IMR-90 (cell line): ENCODE data around the gene USP25. TPM values are rescaled to one million over a fixed set of nuclear protein-coding genes. Genes with fewer than 3 reads are reported as not detected.
A peak's percentile ranks its signal among the peaks of the same experiment; 100 is the strongest.

Experiments
- ATAC-seq: fragments of 200-7000 bp; cut with Tn5 transposase; 2 replicates; pipeline ENCODE4 v1.9.1; 2020; ENCODE audit warnings: low read depth, mild to moderate bottlenecking, moderate library complexity
- BruUV-seq: library from RNA; stranded (reverse); fragments of 400-500 nt; replicated peaks from 2 replicates; lab custom pipeline; 2021; lab: Mats Ljungman, UMichigan
- CTCF ChIA-PET: fragments of 300-600 bp; formaldehyde crosslinking; extraction: SDS; loops from one replicate; lab custom pipeline; 2021; ENCODE audit warnings: antibody characterized with exemption; lab: Yijun Ruan, JAX
- POLR2A ChIA-PET: fragments of 300-600 bp; sonication (Branson Sonifier 250); formaldehyde crosslinking; loops from one replicate; lab custom pipeline; 2022; ENCODE audit warnings: antibody characterized with exemption; ENCODE audit not compliant: unreplicated experiment; lab: Charles Lee
- DNase-seq: peaks from one replicate; pipeline ENCODE4 v3.0.0; 2013
- H2AFZ ChIP-seq: replicated peaks from 2 replicates; pipeline ENCODE3; 2013; ENCODE audit warnings: low read length, mild to moderate bottlenecking; ENCODE audit not compliant: poor library complexity
- H2AK5ac ChIP-seq: 2 replicates; pipeline ENCODE4 v1.6.1; 2013; ENCODE audit warnings: low read depth, low read length, inconsistent platforms
- H2AK9ac ChIP-seq: replicated peaks from 2 replicates; pipeline ENCODE3; 2013; ENCODE audit warnings: mild to moderate bottlenecking, low read depth, low read length, moderate library complexity; ENCODE audit not compliant: poor library complexity
- H2BK120ac ChIP-seq: 2 replicates; pipeline ENCODE4 v1.6.1; 2013; ENCODE audit warnings: low read depth, low read length, inconsistent platforms
- H2BK15ac ChIP-seq: 3 replicates; pipeline ENCODE4 v1.6.1; 2013; ENCODE audit warnings: low read depth, low read length, inconsistent platforms
- H2BK20ac ChIP-seq: 2 replicates; pipeline ENCODE4 v1.6.1; 2013; ENCODE audit warnings: low read depth, mild to moderate bottlenecking, inconsistent platforms, low read length, moderate library complexity
- H2BK5ac ChIP-seq: 2 replicates; pipeline ENCODE4 v1.6.1; 2013; ENCODE audit warnings: mild to moderate bottlenecking, low read depth, low read length, inconsistent platforms; ENCODE audit not compliant: poor library complexity, severe bottlenecking
- H3K14ac ChIP-seq: replicated peaks from 2 replicates; pipeline ENCODE4 v1.6.1; 2013; ENCODE audit warnings: low read depth, low read length, inconsistent platforms
- H3K18ac ChIP-seq: 2 replicates; pipeline ENCODE4 v1.6.1; 2013; ENCODE audit warnings: low read depth, low read length, control low read depth
- H3K23ac ChIP-seq: 2 replicates; pipeline ENCODE4 v1.6.1; 2013; ENCODE audit warnings: low read depth, low read length, inconsistent platforms
- H3K27ac ChIP-seq: 2 replicates; pipeline ENCODE4 v1.5.1; 2013; ENCODE audit warnings: mild to moderate bottlenecking, control low read depth, low read length; ENCODE audit not compliant: insufficient read depth
- H3K27me3 ChIP-seq: 2 replicates; pipeline ENCODE4 v1.6.1; 2013; ENCODE audit warnings: low read length; ENCODE audit not compliant: control insufficient read depth, insufficient read depth
- H3K36me3 ChIP-seq: 2 replicates; pipeline ENCODE4 v1.6.1; 2013; ENCODE audit warnings: low read length, mixed read lengths; ENCODE audit not compliant: control insufficient read depth, insufficient read depth
- H3K4ac ChIP-seq: 2 replicates; pipeline ENCODE4 v1.6.1; 2013; ENCODE audit warnings: low read depth, low read length, inconsistent platforms
- H3K4me1 ChIP-seq: 2 replicates; pipeline ENCODE4 v1.6.1; 2013; ENCODE audit warnings: low read length, mixed read lengths; ENCODE audit not compliant: control insufficient read depth, insufficient read depth
- H3K4me2 ChIP-seq: 2 replicates; pipeline ENCODE4 v1.6.1; 2013; ENCODE audit warnings: low read depth, mild to moderate bottlenecking, control low read depth, low read length, moderate library complexity
- H3K4me3 ChIP-seq: 2 replicates; pipeline ENCODE4 v1.5.1; 2013; ENCODE audit warnings: low read depth, mild to moderate bottlenecking, control low read depth, low read length, moderate library complexity; ENCODE audit not compliant: insufficient read depth
- H3K56ac ChIP-seq: 2 replicates; pipeline ENCODE4 v1.6.1; 2013; ENCODE audit warnings: low read length, inconsistent platforms; ENCODE audit not compliant: insufficient read depth; ENCODE audit errors: extremely low read depth
- H3K79me1 ChIP-seq, 2 experiments: 2 replicates each; pipeline ENCODE4 v1.6.1; 2013; ENCODE audit warnings: low read length in 2 of 2, inconsistent platforms in 1 of 2, low read depth in 1 of 2
- H3K9ac ChIP-seq: 2 replicates; pipeline ENCODE4 v1.6.1; 2013; ENCODE audit warnings: low read depth, low read length, control low read depth
- H3K9me1 ChIP-seq: 2 replicates; pipeline ENCODE4 v1.6.1; 2013; ENCODE audit warnings: low read length, inconsistent platforms; ENCODE audit not compliant: insufficient read depth
- H3K9me3 ChIP-seq: 2 replicates; pipeline ENCODE4 v1.6.1; 2013; ENCODE audit warnings: low read length; ENCODE audit not compliant: control insufficient read depth, insufficient read depth
- H4K20me1 ChIP-seq: 2 replicates; pipeline ENCODE4 v1.6.1; 2013; ENCODE audit warnings: low read length, inconsistent platforms; ENCODE audit not compliant: insufficient read depth
- H4K5ac ChIP-seq: 2 replicates; pipeline ENCODE4 v1.6.1; 2013; ENCODE audit warnings: mild to moderate bottlenecking, low read depth, low read length, control low read depth
- H4K8ac ChIP-seq, 2 experiments: 2 replicates each; pipeline ENCODE4 v1.6.1; 2013; ENCODE audit warnings: low read depth in 2 of 2, low read length in 2 of 2, control low read depth in 1 of 2, inconsistent platforms in 1 of 2
- H4K91ac ChIP-seq: 2 replicates; pipeline ENCODE4 v1.6.1; 2013; ENCODE audit warnings: low read depth, low read length, inconsistent platforms; ENCODE audit not compliant: insufficient read depth
- BHLHE40 ChIP-seq: fragments of 150-350 bp; IDR thresholded peaks from 2 replicates; pipeline ENCODE4 v1.6.1; 2016; ENCODE audit warnings: mild to moderate bottlenecking, low read depth, low read length
- MAFK ChIP-seq: IDR thresholded peaks from 2 replicates; pipeline ENCODE4 v1.6.1; 2012; ENCODE audit warnings: low read depth, low read length, improper control_type of control experiment
- MAZ ChIP-seq: IDR thresholded peaks from 2 replicates; pipeline ENCODE4 v1.6.1; 2012; ENCODE audit warnings: low read depth, mild to moderate bottlenecking, low read length, improper control_type of control experiment, moderate library complexity, borderline replicate concordance
- WGBS, 2 experiments: methylation state at CpG; one replicate each; pipeline versions ENCODE4 v1.1.5 to v1.1.7; 2013; ENCODE audit warnings: missing lambda C conversion rate in 2 of 2; ENCODE audit not compliant: insufficient read length in 1 of 2; ENCODE audit errors: extremely low coverage in 2 of 2; 5-methylcytosine and 5-hydroxymethylcytosine counted together
- dilution Hi-C: fragments of 300-500 bp; cut with HindIII; formaldehyde crosslinking; loops from one replicate; pipeline ENCODE4 v1.14.3; 2018; ENCODE audit warnings: low sequenced_read_pairs; ENCODE audit not compliant: unreplicated experiment
- in situ Hi-C: fragments of 300-500 bp; cut with MboI; formaldehyde crosslinking; loops from 3 replicates; pipeline ENCODE4 v1.14.3; 2019; ENCODE audit warnings: low sequenced_read_pairs, inconsistent platforms, mixed read lengths
- intact Hi-C: fragments of 100-400 bp; cut with micrococcal nuclease; formaldehyde crosslinking; loops from 2 replicates; pipeline ENCODE4 v1.10.0; 2022
- polyA plus RNA-seq, 3 experiments: library from polyadenylated mRNA; depleted of rRNA; stranded (reverse); fragments of >200 nt; gene quantifications; 2 replicates each; pipeline ENCODE4 v1.2.3, GENCODE V29; 2012; ENCODE audit warnings: low replicate concordance in 1 of 3
- total RNA-seq: library from RNA; depleted of rRNA; stranded (reverse); fragments of >200 nt; gene quantifications from 2 replicates; pipeline ENCODE4 v1.2.3, GENCODE V29; 2012

The USP25 gene
- total and polyA plus RNA-seq, 2 of the 4 experiments (the other 2 are of a cell fraction) = 9.3 to 23.3 TPM

- Histone ChIP-seq H3K23ac (no peak overlapping the region), H3K18ac (no peak overlapping the region), H3K4me2 (no peak overlapping the region), H2AFZ (no peak overlapping the region), H3K27me3 (no peaks in the 10 kb centered on the region), H2BK120ac (no peak overlapping the region), H3K36me3 (0 out of 2 replicates have a peak, but pooled peaks cover 1% of the 10 kb centered on the region), H2BK15ac (no peak overlapping the region), H3K14ac (no peak overlapping the region), H3K9me3 (no peaks in the 10 kb centered on the region), H3K4me3 (no peak overlapping the region), H2AK5ac (no peak overlapping the region), H3K56ac (no peak overlapping the region), H4K91ac (no peak overlapping the region), H3K9ac (no peak overlapping the region), H2AK9ac (no peak overlapping the region), H3K4me1 (no peaks in the 10 kb centered on the region), H4K20me1 (no peaks in the 10 kb centered on the region), H3K9me1 (no peaks in the 10 kb centered on the region), H3K79me1 (peaks cover 0 to 2% of the 10 kb centered on the region in 2 experiments; a peak in 1 of 4 replicates), H2BK20ac (no peak overlapping the region), H2BK5ac (no peak overlapping the region), H3K27ac (no peak overlapping the region), H3K4ac (no peak overlapping the region), H4K8ac (no peak overlapping the region), H4K5ac (no peak overlapping the region)
- dilution Hi-C loops = no loop called here
- BruUV-seq = no TSS peak
- DNase-seq = no peak
- in situ Hi-C loops = no loop called here
- intact Hi-C loops = no loop called here
- POLR2A ChIA-PET = no interaction called here
- no CpG with 5 or more reads among the region's 2 CpGs for WGBS, 2 experiments
- CTCF ChIA-PET = no interaction called here
- no peak for ATAC-seq
- TF ChIP-seq BHLHE40 (no peak), MAZ (no peak), MAFK (peak; percentile 33)
Measured at GRCh38 chr21:15857740-15858139, 128.0 kb downstream of the USP25 start.
